Left hindlimb (tissue), 1 donor: ENCODE data around the gene ATG14.
"Not testable (repeated sequence)": the region's sequence is repeated elsewhere in the genome, so short reads cannot be mapped to it uniquely, and the experiment has no call there.

ENCODE experiments used
- DNase-seq: peaks from one replicate; pipeline ENCODE4 v3.0.0-alpha.2; 2018

The ATG14 gene

DNA sequence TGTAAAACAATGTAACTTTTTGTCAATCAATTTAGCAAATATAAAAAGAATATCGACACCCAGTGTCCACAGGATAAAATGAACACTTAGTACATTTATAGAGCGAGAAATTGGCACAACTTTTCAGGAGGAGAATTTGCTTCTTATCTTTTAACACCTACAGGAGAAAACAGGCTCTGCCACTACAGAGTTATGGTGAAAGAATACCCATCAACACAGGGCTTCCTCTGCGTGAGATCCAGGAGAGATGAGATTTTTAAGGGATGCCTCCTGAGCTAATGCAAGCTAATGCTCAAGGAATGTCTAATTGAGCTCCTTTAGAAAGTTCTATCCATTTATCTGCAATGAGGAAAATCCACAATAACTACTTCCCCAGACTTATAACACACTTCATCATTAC, 21.0 kb upstream of the ATG14 start:
- DNase-seq, result no peak

DNA sequence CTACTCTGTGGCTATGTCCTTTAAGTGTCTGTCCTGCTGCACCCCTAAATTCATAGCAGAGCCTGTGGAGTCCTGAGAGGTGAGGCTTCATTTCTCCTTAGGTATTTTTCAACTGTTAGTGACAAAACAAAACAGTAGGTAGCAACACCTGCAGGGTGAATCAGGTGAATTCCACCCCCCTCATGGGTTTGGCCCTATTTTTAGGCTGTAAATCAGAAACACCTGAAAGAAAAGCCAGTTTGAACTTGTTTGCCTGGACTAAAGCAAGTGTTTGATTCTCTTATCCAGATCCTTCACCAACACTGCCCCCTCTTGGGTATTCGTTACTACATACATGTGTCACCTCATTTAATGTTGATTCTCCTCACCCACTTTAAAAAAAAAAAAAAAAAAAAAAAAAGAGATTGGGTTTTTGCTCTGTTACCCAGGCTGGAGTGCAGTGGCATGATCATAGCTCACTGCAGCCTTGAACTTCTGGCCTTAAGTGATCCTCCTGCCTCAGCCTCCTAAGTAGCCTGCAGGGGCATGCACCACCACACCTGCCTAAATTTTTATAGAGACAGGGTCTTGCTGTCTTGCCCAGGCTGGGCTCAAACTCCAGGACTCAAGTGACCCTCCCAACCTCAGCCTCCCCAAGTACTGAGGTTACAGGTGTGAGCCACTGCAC, 18.5 kb upstream of the ATG14 start:
- DNase-seq, result no peak

DNA sequence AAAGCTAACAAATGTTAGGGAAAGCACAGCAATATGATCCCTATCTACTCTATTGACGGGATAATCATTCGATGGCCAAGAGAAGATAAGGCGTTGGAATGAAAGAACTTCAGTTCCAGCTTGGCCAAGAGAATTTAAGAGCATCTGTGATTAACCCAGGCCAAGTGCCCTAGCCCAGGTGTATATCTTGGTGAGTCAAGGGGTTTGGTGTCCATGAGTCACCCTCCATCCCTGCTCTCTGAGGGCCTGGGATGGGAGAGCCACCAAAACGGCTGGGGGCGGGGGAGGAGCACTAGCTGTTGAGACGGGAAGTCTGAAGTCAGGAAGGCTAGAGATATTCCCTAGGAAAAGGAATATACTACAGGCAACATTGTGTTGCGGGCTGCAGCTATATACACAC, 15.8 kb upstream of the ATG14 start:
- no peak for DNase-seq

DNA sequence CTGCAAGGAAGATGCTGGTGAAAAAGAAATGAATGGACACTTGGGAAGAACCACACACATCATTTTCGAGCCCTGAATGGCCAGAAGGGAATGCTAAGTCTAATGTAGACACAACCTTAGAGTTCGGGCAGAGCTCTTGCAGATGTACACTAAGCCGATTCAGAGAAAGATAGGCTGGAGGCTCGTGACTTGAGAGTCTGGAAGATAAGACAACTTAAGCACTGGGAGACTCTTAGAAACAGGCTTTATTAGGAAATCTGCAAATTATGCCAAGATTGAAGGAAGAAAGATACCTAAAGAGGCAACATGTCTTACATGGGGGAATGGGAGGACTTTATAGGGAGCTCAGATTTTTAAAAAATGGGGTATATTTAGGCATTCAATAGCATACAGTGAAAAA, 15.3 kb upstream of the ATG14 start:
- no peak for DNase-seq

DNA sequence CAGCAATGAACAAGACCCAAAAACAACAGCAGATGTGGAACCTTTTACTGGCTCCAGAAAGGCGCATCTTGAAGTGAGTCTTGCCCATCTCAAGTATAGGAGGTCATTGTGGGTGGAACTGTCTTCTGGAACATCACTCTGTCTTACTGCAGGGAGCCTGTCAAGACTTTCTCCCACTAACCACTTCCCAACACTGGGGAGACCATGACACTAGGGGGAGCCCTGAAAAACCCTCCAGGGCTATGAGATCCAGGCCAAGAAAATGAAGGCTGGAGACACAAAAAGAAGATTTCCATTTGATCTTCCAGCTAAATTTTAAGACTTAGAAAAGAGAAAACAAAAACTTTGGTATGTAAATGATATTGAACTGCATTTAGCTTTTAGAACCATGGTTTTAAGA, 13.5 kb upstream of the ATG14 start:
- no peak for DNase-seq

DNA sequence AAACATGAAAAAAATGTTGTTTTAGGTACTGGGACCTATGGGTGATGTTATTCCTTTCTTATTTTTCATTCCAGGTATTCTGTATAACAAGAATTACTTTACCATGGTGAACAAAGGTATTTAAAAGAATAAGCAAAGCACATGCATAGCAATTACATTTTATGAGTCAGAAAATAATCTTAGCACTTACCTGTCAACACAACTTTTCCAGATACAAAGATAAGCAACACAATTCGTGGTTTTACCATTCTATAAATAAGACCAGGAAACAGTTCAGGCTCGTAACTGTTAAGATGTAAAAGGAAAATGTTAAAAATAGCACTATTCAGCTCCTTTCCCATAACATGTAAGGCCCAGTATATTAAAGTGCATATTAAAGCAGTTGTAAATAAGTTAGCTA, 12.3 kb upstream of the ATG14 start:
- no peak for DNase-seq

DNA sequence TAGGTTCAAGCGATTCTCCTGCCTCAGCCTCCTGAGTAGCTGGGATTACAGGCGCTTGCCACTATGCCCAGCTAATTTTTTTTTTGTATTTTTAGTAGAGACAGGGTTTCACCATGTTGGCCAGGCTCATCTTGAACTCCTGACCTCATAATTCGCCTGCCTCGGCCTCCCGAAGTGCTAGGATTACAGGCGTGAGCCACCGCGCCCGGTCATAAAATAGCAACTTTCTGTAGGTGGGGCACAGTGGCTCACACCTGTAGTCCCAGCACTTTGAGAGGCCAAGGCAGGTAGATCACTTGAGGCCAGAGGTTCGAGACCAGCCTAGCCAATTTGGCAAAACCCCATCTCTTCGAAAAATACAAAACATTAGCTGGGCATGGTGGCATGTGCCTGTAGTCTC, 10.7 kb upstream of the ATG14 start:
- DNase-seq, result not testable (repeated sequence)

DNA sequence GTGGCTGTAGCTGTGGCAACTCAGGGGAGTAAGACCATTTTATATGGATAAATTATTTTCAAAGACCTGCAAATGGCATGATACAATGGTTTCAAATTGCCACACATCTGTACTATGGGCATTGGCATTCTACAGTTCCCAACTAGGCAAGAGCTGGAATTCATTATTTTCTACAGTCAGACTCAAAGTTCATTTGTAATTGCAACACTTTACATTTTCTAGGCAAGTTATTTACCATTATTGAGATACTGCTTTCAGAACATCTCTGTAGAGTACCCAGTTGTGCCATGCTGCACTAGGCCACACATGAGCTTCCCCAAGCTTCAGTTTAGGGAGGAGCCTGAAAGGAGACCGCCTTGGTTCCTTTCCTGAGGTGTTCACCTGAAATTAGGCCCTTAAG, 8.0 kb upstream of the ATG14 start:
- DNase-seq, result no peak

DNA sequence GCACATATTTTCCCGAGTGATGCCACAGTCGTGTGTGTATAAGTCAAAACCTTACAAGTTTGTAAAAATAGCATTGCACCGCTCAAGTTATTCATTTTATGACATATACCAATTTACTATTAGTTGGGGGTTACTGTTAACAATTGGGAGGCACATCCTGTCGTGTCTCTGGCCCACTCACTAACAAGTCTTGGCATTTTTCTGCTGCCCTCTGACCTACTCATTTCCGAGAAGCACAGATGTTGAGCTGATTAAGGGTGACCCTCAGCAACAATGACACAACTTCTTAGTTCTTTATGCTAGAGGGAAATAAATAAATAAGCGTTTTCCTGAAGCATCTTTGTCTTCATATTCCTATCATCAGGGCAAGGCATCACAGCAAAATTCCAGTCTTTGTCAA, 6.8 kb upstream of the ATG14 start:
- no peak for DNase-seq

DNA sequence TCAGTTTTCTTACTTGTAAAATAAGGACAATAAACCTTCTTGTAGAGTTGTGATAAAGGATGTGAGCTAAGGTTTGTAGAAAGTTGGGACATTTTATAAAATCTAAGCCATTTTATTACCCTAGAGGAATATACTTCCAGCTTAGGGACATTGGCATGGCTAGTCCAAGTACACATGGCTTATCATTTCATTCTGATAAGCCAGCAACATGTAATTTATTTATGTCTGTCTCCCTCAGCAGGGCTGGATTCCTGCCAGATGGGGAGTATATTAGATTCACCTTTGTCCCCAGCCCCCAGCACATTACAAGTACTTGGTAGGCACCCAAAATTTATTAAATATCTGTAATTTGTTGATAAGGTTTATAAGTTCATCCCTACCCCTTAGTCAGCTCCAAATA, 6.3 kb upstream of the ATG14 start:
- no peak for DNase-seq

DNA sequence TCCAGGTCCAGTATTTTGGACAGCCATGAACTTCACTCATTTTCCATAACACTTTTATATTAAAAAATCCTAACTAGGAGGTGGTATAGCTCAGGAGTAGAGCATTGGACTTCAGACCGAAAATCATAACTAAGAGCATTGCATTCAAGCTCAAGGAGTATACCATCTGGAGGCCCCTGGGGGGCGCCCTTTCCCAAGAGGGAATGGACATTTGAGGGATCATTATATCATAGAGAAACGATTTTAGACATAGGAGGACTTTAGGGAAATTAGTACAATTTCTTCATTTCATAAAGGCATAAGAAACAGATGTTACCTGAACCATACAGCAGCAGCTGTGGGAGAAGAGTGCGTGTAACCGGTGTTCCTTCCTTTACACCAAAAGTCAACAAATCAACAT, 5.2 kb upstream of the ATG14 start:
- no peak for DNase-seq

DNA sequence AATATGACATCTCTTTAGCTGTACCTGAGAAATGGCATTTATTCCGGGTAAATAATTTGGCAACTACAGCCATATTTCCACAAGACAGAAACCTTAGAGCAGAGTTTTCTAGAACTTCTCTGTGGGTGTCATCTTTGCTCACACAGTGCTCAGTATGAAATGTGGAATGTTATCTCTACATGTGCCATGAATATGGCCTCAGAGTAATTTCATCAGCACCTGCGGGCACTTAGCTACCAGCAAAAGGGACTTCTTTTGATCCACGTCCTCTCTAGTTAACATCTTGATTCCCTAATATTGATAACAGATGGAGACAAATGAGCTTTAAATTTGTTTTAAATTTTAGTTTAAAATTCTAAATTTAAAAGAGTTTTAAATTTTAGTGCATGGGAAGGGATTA, 2.9 kb upstream of the ATG14 start:
- no peak for DNase-seq

DNA sequence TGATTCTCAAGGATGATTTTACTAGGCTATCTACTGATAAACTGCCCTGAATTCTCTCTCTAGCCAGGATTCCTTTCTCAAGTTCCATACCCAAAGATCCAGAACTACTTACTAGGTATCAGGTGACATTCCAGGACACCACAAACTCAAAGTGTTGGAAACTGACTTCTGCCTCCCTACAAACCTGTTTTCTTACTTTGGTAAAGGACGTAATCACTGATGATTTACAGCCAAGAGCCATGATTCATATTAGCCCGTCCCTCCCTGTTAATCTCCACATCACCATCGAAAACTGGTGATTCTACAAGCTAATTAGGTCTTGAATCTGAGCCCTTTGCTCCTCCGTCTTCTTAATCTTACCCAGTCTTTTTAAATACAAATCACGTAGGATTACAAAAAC, 1.0 kb upstream of the ATG14 start:
- DNase-seq, result no peak

DNA sequence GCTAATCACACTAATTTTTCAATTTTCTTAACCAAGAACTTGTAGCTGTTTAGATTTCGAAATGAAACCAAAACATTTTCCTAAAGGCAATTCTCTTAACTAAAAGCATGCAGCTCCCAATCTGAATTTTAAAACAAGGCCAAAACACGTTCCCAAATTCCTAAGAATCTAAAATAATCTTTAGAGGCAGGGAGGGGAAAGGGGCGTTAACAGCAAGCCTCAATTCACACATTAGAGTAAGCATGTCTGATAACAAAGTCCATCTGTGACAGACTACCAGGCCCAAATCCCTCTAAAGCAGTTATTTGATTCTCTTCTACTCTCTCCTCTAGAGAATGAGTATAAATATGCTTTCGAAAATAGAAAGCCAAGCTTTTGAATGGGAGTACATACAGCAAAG, 754 bp downstream of the ATG14 start:
- DNase-seq, result no peak

DNA sequence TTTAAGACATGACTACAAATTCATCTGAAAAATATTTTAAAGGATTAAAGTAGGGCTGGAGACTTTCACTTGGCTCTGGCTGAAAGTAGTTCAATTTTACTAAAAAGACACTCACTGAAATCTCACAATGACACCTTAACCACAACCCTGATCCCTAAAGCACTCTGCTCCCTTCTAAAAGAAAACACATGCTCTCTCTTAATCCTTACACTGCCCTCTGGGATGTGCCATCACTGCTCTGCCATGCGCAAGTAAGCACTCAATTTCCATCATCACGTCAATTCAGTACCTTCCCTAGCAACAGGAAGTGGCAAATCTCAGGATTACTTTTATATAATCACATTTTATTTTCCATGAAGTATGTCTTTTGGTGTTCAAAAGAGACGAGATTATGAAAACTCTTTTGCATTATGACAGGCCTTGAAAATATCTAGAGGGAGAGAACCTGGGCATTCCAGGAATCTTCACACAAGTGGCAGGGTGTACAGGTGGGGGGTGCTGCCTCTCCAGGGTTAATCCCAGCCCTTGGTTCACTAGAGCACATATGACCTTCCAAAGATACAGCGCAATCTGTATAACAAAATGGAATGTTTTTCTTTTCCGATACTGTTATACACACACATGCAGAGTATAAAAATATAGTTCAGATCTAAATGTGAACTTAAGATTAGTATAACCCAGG, 7.3 kb downstream of the ATG14 start:
- no peak for DNase-seq

DNA sequence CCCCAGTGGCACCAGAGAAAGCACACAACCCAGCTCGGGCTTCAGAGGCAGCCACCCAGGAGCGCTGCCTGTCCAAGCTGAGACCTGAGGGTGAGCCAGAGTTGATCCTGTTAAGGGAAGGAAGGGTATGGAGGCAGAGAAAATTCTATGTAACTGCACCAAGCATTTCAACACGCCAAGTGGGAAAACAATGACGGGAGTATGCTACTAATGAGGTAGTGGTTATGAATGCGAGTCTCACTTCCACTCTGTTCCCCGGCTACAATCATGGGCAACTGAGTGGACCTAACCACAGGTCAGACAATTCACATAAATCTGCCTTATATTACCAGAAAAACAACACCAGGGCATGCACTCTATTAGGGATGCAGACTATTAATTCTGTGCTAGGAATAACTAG, 9.9 kb downstream of the ATG14 start:
- DNase-seq, result no peak

DNA sequence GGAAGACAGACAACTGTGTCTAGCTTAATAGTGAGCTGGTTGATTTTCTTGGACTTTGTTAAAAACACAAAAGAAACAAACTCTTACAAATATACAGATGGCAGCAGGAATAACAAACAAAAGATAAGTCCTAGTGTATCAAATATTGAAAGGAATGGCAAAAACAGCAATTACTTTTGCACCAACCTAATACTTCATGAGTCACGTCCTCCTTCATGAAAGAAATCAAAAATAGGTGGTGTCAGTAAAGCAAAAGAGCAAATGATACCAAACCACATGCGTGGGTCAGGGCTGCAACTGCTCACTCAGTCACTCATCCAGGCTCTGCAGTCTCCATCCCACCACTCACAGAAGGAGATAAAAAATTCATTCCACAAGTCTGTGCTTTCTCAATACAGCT, 11.8 kb downstream of the ATG14 start:
- no peak for DNase-seq

DNA sequence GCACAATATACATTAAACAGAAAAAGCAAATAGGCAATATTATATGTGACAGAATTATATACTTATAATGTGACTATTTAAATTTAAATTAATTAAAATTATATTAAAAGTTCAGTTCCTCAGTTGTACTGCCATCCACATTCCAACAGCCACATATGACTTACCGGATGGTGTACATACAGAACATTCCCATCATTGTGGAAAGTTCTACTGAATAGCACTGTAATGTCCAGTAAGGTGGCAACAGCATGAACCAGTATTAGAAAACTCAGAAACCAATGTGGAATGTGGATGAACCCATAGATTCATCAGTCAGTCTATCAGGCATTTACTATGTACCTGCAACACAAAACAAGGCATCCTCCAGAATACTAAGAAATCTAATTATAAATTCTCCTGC, 12.4 kb downstream of the ATG14 start:
- DNase-seq, result no peak

DNA sequence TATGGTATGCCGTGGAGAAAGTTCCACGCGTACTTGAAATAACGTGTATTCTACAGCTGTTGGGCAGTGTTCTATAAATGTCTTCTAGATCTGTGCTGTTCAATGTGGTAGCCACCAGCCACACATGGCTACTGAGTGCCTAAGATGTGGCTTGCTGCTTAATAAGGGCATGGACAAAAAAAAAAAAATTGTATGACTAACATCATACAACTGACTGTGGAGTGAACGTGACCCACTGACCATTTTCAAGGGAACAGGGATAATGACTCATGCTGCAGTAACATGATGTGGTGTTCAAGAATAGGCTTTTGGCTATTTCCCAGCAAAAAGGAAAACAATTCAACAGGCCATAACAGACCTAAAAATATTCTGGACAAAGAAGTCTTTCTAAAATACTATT, 13.0 kb downstream of the ATG14 start:
- no peak for DNase-seq

DNA sequence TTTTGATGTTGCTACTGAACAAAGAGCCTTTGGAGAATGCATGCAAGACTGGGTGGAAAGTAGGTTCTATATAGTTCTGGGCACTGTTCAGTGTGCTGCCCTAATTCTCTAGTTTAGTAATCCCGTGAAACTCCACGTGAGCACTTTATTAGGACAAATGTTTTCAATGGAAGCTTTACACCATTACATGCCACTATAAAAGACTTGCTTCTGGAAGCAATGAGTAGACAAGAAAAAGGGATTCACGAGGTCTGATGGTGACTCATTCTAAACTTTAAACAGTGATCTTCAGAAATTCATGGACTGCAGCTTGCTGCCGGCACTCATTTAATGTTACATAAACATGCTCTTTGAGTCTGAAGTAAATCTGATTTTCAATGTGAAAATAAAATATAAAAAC, 22.3 kb downstream of the ATG14 start:
- no peak for DNase-seq

DNA sequence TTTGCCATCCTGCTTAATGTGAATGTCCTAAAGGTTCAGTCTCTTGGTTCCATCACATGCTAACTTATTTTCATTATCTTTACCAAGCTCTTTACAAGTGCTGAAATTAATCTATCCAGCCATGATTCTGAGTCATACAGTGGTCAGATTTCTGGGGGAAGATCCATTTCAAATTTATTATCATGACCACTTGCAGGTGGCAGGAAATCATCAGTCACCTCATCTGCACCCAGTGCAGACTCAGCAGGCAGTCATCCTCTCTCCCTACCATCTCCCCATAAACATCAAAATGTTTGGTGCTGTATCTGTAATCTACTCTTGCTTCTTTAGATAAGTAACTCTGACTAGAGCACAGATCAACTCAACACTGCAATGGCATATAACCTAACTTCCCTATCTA, 23.5 kb downstream of the ATG14 start:
- no peak for DNase-seq

DNA sequence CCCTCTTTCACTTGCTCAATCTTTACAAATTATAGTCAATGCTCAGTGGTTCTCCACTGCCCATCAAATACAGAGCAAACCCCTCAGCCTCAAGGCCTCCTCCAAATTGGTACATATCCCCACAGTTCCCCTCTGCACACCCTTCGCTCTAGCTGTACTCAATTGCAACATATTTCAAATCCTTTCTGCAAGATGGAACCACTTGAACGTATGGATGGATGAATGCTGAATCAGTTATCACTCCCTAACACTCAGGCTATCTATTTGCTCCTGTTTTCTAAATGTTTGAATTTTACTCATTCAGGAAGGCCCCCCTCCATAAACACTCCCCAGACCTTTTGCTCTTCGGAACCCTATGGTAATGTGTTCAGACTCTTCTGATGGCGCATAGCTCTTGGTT, 24.5 kb downstream of the ATG14 start:
- no peak for DNase-seq

DNA sequence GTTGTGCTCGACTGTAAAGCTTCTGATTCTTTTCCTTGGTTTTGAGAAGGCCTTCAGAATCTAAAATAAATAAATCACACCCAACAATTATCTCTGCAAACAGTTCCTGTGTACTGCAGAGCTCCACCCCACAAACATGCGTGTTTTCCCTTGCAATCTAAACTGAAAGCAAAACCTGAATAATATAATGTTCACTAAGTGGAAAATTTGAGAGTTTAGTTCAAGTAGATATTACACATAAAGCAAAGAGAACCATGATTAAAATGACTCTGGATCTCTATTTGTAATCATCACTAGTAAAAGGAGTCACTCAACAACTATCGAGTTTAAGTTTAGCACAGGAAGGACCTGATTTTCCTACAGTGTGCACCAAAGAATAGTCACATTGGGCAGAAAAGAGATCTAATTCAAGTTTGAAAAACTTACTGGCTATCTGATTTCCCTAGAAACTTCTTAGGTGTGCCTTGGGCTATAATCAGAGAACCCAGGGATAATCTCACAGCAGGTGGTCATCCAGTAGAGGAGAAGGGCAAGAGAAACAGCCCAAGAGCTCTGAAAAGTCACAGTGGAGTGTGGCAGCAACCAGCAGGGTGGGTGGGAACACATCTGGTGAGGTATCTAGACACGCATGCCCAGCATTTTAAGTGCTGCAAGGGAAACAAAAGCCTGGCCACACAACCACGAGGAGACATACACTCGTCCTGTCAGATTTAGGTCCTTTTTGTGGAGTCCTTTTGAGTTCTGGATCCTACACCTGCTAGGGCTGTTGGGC, 25.4 kb downstream of the ATG14 start:
- DNase-seq, result no peak

DNA sequence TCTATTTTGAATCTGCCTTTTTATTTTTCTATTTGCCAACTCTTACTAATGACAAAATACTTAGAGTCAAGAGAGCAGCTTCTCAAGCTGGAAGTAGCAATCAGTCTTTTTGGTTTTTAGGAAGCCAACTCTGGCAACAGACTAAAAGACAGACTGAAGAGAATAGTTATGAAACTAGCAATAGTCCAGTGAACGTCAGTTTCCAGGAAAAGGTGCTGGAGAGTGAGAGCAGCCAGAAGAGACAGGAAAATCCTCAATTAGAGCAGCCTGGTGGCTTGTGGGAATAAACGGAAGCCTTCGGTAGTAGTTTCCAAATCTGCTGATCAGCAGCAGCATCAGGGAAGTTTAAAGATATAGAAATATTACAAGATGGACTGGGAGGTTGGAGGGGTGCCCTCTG, 27.1 kb downstream of the ATG14 start:
- no peak for DNase-seq
